Osteoblast (primary cell): ENCODE results near the gene BPNT1. TPM values are rescaled to one million over a fixed set of nuclear protein-coding genes. Genes with fewer than 3 reads are reported as not detected.
A peak's percentile ranks its signal among the peaks of the same experiment; 100 is the strongest.

Experiments used
- DNase-seq: peaks from one replicate; pipeline ENCODE4 v3.0.0; 2011; ENCODE audit warnings: low spot score, mixed read lengths; ENCODE audit not compliant: insufficient read length; ENCODE audit errors: missing footprints
- H2AFZ ChIP-seq: 2 replicates; pipeline ENCODE4 v1.6.0; 2011; ENCODE audit warnings: mild to moderate bottlenecking, low read length
- H3K27ac ChIP-seq: 2 replicates; pipeline ENCODE4 v1.5.1; 2011; ENCODE audit warnings: mild to moderate bottlenecking, low read depth, low read length, moderate library complexity
- H3K27me3 ChIP-seq: 2 replicates; pipeline ENCODE4 v1.6.0; 2012; ENCODE audit warnings: mild to moderate bottlenecking, control low read depth, inconsistent platforms, low read length, moderate library complexity; ENCODE audit not compliant: insufficient read depth
- H3K36me3 ChIP-seq: 2 replicates; pipeline ENCODE4 v1.5.1; 2011; ENCODE audit warnings: mild to moderate bottlenecking, low read length, control low read depth, moderate library complexity; ENCODE audit not compliant: insufficient read depth
- H3K4me1 ChIP-seq: 2 replicates; pipeline ENCODE4 v1.5.1; 2011; ENCODE audit warnings: mild to moderate bottlenecking, low read length, control low read depth, moderate library complexity; ENCODE audit not compliant: insufficient read depth
- H3K4me2 ChIP-seq: 2 replicates; pipeline ENCODE4 v1.6.0; 2011; ENCODE audit warnings: mild to moderate bottlenecking, low read length; ENCODE audit not compliant: insufficient read depth
- H3K4me3 ChIP-seq: fragments of 200-600 bp; sonication (generic); 3 replicates; pipeline ENCODE4 v1.5.1; 2012; ENCODE audit warnings: mild to moderate bottlenecking, low read length, inconsistent platforms; ENCODE audit not compliant: insufficient read depth
- H3K79me2 ChIP-seq: 2 replicates; pipeline ENCODE4 v1.6.0; 2012; ENCODE audit warnings: mild to moderate bottlenecking, low read length, control low read depth, inconsistent platforms; ENCODE audit not compliant: insufficient read depth
- H3K9me3 ChIP-seq: 2 replicates; pipeline ENCODE4 v1.5.1; 2011; ENCODE audit warnings: low read depth, low read length, control low read depth
- H4K20me1 ChIP-seq: 2 replicates; pipeline ENCODE4 v1.6.0; 2012; ENCODE audit warnings: mild to moderate bottlenecking, low read length, control low read depth; ENCODE audit not compliant: insufficient read depth
- CTCF ChIP-seq: IDR thresholded peaks from 2 replicates; pipeline ENCODE4 v1.5.1; 2011; ENCODE audit warnings: mild to moderate bottlenecking, low read depth, low read length, moderate library complexity; ENCODE audit errors: extremely low read depth
- small RNA-seq: library from RNA; depleted of rRNA; stranded (forward); fragments of <200 nt; gene quantifications from one replicate; pipeline ENCODE3, GENCODE V24; 2012
- total RNA-seq: library from RNA; depleted of rRNA; stranded (reverse); fragments of >200 nt; gene quantifications from 2 replicates; pipeline ENCODE4 v1.2.3, GENCODE V29; 2012

Gene BPNT1
- total RNA-seq, 1 donor: 18.1 TPM

- Histone ChIP-seq H3K4me1 (peaks cover 16% of the 10 kb centered on the region), H3K79me2 (no peaks in the 10 kb centered on the region), H3K4me3 (no peak overlapping the region), H3K9me3 (no peaks in the 10 kb centered on the region), H4K20me1 (no peaks in the 10 kb centered on the region), H3K27ac (peak overlapping the region; percentile 29), H2AFZ (no peak overlapping the region), H3K36me3 (peaks cover 47% of the 10 kb centered on the region), H3K4me2 (peak overlapping the region; percentile 53), H3K27me3 (no peaks in the 10 kb centered on the region)
- DNase-seq: no peak
- TF ChIP-seq CTCF: no peak
Measured at GRCh38 chr1:220013497-220013896, 76.1 kb downstream of the BPNT1 start.

GRCh38 chr1:220012259-220012658, 77.3 kb downstream of the BPNT1 start:
- Histone ChIP-seq H3K36me3 (peaks cover 38% of the 10 kb centered on the region), H3K4me1 (peaks cover 16% of the 10 kb centered on the region), H3K79me2 (no peaks in the 10 kb centered on the region), H3K27me3 (no peaks in the 10 kb centered on the region), H3K27ac (peak overlapping the region; percentile 29), H4K20me1 (no peaks in the 10 kb centered on the region), H3K4me2 (no peak overlapping the region), H2AFZ (no peak overlapping the region), H3K4me3 (no peak overlapping the region), H3K9me3 (no peaks in the 10 kb centered on the region)
- no peak for TF ChIP-seq CTCF
- no peak for DNase-seq

- no peak for TF ChIP-seq CTCF
- H3K4me1 ChIP-seq: peaks cover 16% of the 10 kb centered on the region
- no peaks in the 10 kb centered on the region for H3K79me2 ChIP-seq
- no peak for DNase-seq
- H3K4me2 ChIP-seq: no peak overlapping the region
- no peak overlapping the region for H2AFZ ChIP-seq
- peak overlapping the region; percentile 1 for H3K27ac ChIP-seq
- no peaks in the 10 kb centered on the region for H4K20me1 ChIP-seq
- no peak overlapping the region for H3K4me3 ChIP-seq
- H3K36me3 ChIP-seq: peaks cover 38% of the 10 kb centered on the region
- no peaks in the 10 kb centered on the region for H3K27me3 ChIP-seq
- H3K9me3 ChIP-seq: no peaks in the 10 kb centered on the region
Measured at GRCh38 chr1:220011620-220012019, 78.0 kb downstream of the BPNT1 start.

Small RNA genes lying within 50 kb of the gene (small RNA-seq; reads per million reads assigned to genes)
- 1.3 reads per million, percentile 42 among the genes with 10 or more reads in this experiment for gene MIR194-1
- gene MIR215: 0.82 reads per million, percentile 14 among the genes with 10 or more reads in this experiment

Other genes starting within 250 kb of the BPNT1 start
- gene SLC30A10, start 161.2 kb downstream of the BPNT1 start, total RNA-seq: 0.36 TPM in 1 of 2 replicates, not detected in the other
- gene EPRS1, start 43.3 kb downstream of the BPNT1 start, total RNA-seq: 203 and 218 TPM in 2 replicates
- 76.6 and 79.3 TPM in 2 replicates for gene IARS2, start 4.3 kb upstream of the BPNT1 start, total RNA-seq
- 42.4 and 44.2 TPM in 2 replicates for gene RAB3GAP2, start 182.7 kb upstream of the BPNT1 start, total RNA-seq